ENCODE results near the gene CARS2. TPM values are rescaled to one million over a fixed set of nuclear protein-coding genes. Genes with fewer than 3 reads are reported as not detected.

CARS2 gene
- total RNA-seq, 1 experiment from 2014 or later: 31.9 TPM

GRCh38 chr13:110648146-110648819 lies 57.6 kb downstream of the CARS2 start:
- in situ Hi-C loops (cut with HindIII; ENCODE audit: low pct_unique_long_range_greater_than_20kb, low sequenced_read_pairs): no loop called here
- BruUV-seq (replicated peaks): no TSS peak
- no peak overlapping the region for H3K4me3 ChIP-seq (ENCODE audit: low read depth in 2 of 2, low read length in 2 of 2)
- DNase-seq (ENCODE audit: low read depth, low spot score) (no peak), ATAC-seq (no peak)
- TF ChIP-seq TCF7L2 (IDR thresholded peaks at IDR 0.05; ENCODE audit: low read depth, low read length) (no peak), POLR2AphosphoS5 (IDR thresholded peaks at IDR 0.05; ENCODE audit: low read depth, low read length) (no peak), REST (IDR thresholded peaks at IDR 0.05; ENCODE audit: insufficient read depth in 1 of 2, low read depth in 2 of 2, low read length in 1 of 2) (no peak), SIN3A (IDR thresholded peaks at IDR 0.05; ENCODE audit: borderline replicate concordance, insufficient read depth, low read depth, low read length) (no peak), CTCF (IDR thresholded peaks at IDR 0.05) (no peak)
- H3K27me3 ChIP-seq (ENCODE audit: control insufficient read depth, insufficient read depth, low read length): no peaks in the 10 kb centered on the region
- intact Hi-C loops (cut with micrococcal nuclease; ENCODE audit: unreplicated experiment): no loop called here
- H3K9me3 ChIP-seq (ENCODE audit: control insufficient read depth, insufficient read depth, low read depth, low read length): no peaks in the 10 kb centered on the region
- no peaks in the 10 kb centered on the region for H3K36me3 ChIP-seq (ENCODE audit: control insufficient read depth, insufficient read depth, low read length)
- no peaks in the 10 kb centered on the region for H3K4me1 ChIP-seq (ENCODE audit: control insufficient read depth, insufficient read depth, low read length)
- CTCF ChIA-PET: no interaction called here
- H3K27ac ChIP-seq (ENCODE audit: low read length): no peak overlapping the region
- POLR2A ChIA-PET: no interaction called here

- H3K27me3 ChIP-seq (ENCODE audit: control insufficient read depth, insufficient read depth, low read length): no peaks in the 10 kb centered on the region
- ChIA-PET CTCF (no interaction called here), POLR2A (no interaction called here)
- no peak for DNase-seq (ENCODE audit: low read depth, low spot score)
- no peak for TF ChIP-seq REST (IDR thresholded peaks at IDR 0.05; ENCODE audit: insufficient read depth in 1 of 2, low read depth in 2 of 2, low read length in 1 of 2)
- no peak for TF ChIP-seq POLR2AphosphoS5 (IDR thresholded peaks at IDR 0.05; ENCODE audit: low read depth, low read length)
- no peak for TF ChIP-seq TCF7L2 (IDR thresholded peaks at IDR 0.05; ENCODE audit: low read depth, low read length)
- no peak for TF ChIP-seq CTCF (IDR thresholded peaks at IDR 0.05)
- no peak for TF ChIP-seq SIN3A (IDR thresholded peaks at IDR 0.05; ENCODE audit: borderline replicate concordance, insufficient read depth, low read depth, low read length)
- H3K4me1 ChIP-seq (ENCODE audit: control insufficient read depth, insufficient read depth, low read length): no peaks in the 10 kb centered on the region
- H3K4me3 ChIP-seq (ENCODE audit: low read depth in 2 of 2, low read length in 2 of 2): no peak overlapping the region
- ATAC-seq: no peak
- no peak overlapping the region for H3K27ac ChIP-seq (ENCODE audit: low read length)
- no peaks in the 10 kb centered on the region for H3K36me3 ChIP-seq (ENCODE audit: control insufficient read depth, insufficient read depth, low read length)
- no peaks in the 10 kb centered on the region for H3K9me3 ChIP-seq (ENCODE audit: control insufficient read depth, insufficient read depth, low read depth, low read length)
- in situ Hi-C loops (cut with HindIII; ENCODE audit: low pct_unique_long_range_greater_than_20kb, low sequenced_read_pairs) (no loop called here), intact Hi-C loops (cut with micrococcal nuclease; ENCODE audit: unreplicated experiment) (no loop called here)
- BruUV-seq (replicated peaks): no TSS peak
Measured at GRCh38 chr13:110647365-110647737, 58.6 kb downstream of the CARS2 start.
